GM23248 (cell line): ENCODE data around the gene P2RX7.

Source experiments
- EZH2 ChIP-seq: fragments of 200-600 bp; sonication (generic); IDR thresholded peaks from 2 replicates; pipeline ENCODE4 v1.6.1; 2018; ENCODE audit warnings: antibody characterized with exemption, mild to moderate bottlenecking; ENCODE audit not compliant: insufficient read depth, poor library complexity, severe bottlenecking
- EZH2phosphoT487 ChIP-seq: fragments of 200-600 bp; sonication (generic); IDR thresholded peaks from 2 replicates; pipeline ENCODE4 v1.6.1; 2018; ENCODE audit warnings: antibody characterized with exemption, moderate library complexity, mild to moderate bottlenecking, low read depth; ENCODE audit not compliant: insufficient read depth

DNA sequence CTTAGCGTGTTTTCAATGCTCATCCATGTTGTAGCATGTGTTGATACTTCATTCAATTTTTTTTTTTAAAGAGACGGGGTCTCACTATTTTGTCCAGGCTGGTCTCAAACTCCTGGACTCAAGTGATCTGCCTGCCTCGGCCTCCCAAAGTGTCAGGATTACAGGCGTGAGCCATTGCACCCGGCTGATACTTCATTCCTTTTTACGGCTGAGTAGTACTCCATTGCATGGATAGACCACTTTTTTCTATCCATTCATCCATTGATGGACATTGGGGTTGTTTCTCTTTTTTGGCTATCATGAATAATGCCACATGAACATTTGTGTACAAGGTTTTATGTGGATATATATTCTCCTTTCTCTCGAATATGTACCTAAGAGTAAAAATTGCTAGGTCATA, 1.2 kb downstream of the P2RX7 start:
- TF ChIP-seq EZH2 (no peak), EZH2phosphoT487 (no peak)
